SK-N-SH (cell line): ENCODE results near the gene TPGS1.

Source experiments
- EP300 ChIP-seq, 2 experiments: IDR thresholded peaks; 2 replicates each; pipeline versions ENCODE4 v1.4.0 to v1.6.1; 2012; ENCODE audit warnings: borderline replicate concordance in 1 of 2, low read depth in 1 of 2, low read length in 1 of 2
- JUND ChIP-seq: IDR thresholded peaks from 2 replicates; pipeline ENCODE4 v1.4.0; 2012
- MXI1 ChIP-seq: IDR thresholded peaks from 2 replicates; pipeline ENCODE4 v1.6.1; 2012; ENCODE audit warnings: mild to moderate bottlenecking, low read depth, low read length, improper control_type of control experiment
- POLR2AphosphoS5 ChIP-seq: IDR thresholded peaks from 2 replicates; pipeline ENCODE4 v1.6.1; 2012; ENCODE audit warnings: low read depth, low read length
- RAD21 ChIP-seq: IDR thresholded peaks from 2 replicates; pipeline ENCODE4 v1.6.1; 2012; ENCODE audit warnings: mild to moderate bottlenecking, low read length
- RFX5 ChIP-seq: IDR thresholded peaks from 2 replicates; pipeline ENCODE4 v1.6.1; 2012; ENCODE audit warnings: mild to moderate bottlenecking, improper control_type of control experiment, low read length
- RXRA ChIP-seq: IDR thresholded peaks from 2 replicates; pipeline ENCODE4 v1.4.0; 2012; ENCODE audit warnings: low read depth, mild to moderate bottlenecking, borderline replicate concordance
- TF ChIP-seq, protein P1 (sequence below): fragments of 200-600 bp; sonication (generic); IDR thresholded peaks from 2 replicates; pipeline ENCODE4 v1.6.1; 2017; ENCODE audit warnings: antibody characterized with exemption, mild to moderate bottlenecking, moderate library complexity
- TF ChIP-seq, protein P2 (sequence below): IDR thresholded peaks from 2 replicates; pipeline ENCODE4 v1.6.1; 2012; ENCODE audit warnings: mild to moderate bottlenecking, low read depth, low read length, moderate library complexity

DNA sequence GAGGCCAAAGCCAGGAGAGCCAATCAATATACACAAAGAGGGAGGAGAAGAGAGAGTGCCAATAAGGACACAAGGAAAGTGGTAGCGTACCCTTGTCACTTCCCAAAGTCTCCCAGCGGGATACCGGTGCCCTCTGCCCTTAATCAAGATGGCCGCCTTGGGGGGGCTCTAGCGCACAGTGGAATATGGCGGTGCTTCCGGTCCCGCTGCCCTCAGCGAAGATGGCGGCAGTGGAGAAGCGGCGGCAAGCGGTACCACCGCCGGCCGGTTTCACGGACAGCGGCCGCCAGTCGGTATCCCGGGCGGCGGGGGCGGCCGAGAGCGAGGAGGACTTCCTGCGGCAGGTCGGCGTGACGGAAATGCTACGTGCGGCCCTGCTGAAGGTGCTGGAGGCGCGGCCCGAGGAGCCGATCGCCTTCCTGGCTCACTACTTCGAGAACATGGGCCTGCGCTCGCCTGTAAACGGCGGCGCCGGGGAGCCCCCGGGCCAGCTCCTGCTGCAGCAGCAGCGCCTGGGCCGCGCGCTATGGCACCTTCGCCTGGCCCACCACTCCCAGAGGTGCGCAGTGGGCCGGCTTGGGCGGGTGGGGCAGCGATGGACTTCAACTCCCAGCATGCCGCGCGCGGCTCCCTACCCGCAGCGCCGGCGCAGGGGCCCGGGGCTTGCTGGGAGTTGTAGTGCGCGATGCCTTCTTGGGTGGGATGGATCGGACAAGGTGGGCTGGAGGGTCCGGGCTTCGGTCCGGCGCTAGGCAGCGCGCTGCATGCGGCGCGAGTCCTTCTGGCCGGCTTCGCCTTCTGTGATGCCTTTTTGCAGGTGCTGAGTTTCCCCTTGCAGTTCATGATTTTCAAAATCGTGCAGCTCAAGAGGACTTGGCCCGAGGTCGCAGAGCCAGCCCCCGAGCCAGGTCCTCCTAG is at the start of gene TPGS1:
- TF ChIP-seq, protein P1, sequence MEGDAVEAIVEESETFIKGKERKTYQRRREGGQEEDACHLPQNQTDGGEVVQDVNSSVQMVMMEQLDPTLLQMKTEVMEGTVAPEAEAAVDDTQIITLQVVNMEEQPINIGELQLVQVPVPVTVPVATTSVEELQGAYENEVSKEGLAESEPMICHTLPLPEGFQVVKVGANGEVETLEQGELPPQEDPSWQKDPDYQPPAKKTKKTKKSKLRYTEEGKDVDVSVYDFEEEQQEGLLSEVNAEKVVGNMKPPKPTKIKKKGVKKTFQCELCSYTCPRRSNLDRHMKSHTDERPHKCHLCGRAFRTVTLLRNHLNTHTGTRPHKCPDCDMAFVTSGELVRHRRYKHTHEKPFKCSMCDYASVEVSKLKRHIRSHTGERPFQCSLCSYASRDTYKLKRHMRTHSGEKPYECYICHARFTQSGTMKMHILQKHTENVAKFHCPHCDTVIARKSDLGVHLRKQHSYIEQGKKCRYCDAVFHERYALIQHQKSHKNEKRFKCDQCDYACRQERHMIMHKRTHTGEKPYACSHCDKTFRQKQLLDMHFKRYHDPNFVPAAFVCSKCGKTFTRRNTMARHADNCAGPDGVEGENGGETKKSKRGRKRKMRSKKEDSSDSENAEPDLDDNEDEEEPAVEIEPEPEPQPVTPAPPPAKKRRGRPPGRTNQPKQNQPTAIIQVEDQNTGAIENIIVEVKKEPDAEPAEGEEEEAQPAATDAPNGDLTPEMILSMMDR: no peak
- TF ChIP-seq RAD21 (no peak), POLR2AphosphoS5 (peak; percentile 12; the same call in 1 of the 2 replicates), EP300 (IDR thresholded peaks at IDR 0.05; ENCODE audit: borderline replicate concordance in 1 of 2, low read depth in 1 of 2, low read length in 1 of 2) (no peak), RFX5 (peak; percentile 47; the same call in 1 of the 2 replicates), RXRA (no peak), JUND (no peak), MXI1 (peak; percentile 2; the same call in 1 of the 2 replicates)
- TF ChIP-seq, protein P2, sequence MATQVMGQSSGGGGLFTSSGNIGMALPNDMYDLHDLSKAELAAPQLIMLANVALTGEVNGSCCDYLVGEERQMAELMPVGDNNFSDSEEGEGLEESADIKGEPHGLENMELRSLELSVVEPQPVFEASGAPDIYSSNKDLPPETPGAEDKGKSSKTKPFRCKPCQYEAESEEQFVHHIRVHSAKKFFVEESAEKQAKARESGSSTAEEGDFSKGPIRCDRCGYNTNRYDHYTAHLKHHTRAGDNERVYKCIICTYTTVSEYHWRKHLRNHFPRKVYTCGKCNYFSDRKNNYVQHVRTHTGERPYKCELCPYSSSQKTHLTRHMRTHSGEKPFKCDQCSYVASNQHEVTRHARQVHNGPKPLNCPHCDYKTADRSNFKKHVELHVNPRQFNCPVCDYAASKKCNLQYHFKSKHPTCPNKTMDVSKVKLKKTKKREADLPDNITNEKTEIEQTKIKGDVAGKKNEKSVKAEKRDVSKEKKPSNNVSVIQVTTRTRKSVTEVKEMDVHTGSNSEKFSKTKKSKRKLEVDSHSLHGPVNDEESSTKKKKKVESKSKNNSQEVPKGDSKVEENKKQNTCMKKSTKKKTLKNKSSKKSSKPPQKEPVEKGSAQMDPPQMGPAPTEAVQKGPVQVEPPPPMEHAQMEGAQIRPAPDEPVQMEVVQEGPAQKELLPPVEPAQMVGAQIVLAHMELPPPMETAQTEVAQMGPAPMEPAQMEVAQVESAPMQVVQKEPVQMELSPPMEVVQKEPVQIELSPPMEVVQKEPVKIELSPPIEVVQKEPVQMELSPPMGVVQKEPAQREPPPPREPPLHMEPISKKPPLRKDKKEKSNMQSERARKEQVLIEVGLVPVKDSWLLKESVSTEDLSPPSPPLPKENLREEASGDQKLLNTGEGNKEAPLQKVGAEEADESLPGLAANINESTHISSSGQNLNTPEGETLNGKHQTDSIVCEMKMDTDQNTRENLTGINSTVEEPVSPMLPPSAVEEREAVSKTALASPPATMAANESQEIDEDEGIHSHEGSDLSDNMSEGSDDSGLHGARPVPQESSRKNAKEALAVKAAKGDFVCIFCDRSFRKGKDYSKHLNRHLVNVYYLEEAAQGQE: peak; percentile 34; the same call in 1 of the 2 replicates
